Measurements from ENCODE around the gene MCM10. TPM values are rescaled to one million over a fixed set of nuclear protein-coding genes. Genes with fewer than 3 reads are reported as not detected.
"Not testable (repeated sequence)": the region's sequence is repeated elsewhere in the genome, so short reads cannot be mapped to it uniquely, and the experiment has no call there.

MCM10 gene
- total RNA-seq, 4 donors from 2014 or later, result 0.41 to 0.75 (median 0.62) TPM

DNA sequence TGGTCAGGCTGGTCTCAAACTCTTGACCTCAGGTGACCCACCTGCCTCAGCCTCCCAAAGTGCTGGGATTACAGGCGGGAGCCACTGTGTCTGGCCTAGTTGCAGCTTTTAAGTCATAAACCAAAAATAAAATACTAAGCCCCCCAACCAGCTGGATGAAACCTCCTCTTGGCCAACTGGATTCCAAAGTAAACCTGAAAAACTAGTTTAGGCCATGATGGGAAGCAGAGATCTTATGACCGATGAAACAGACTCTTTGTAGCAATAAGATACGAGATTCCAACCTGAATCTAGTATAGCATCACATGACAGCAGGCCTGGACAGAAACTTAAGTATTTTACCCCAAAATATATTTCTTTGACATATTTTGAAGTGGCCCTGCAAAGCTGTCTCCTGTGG lies 9.1 kb upstream of the MCM10 start:
- Histone ChIP-seq H3K27me3 (no peaks in the 10 kb centered on the region), H3K27ac (no peak overlapping the region), H3K4me3 (no peak overlapping the region), H3K36me3 (no peaks in the 10 kb centered on the region), H3K9me3 (peaks cover 0 to 6% of the 10 kb centered on the region in 2 donors), H3K4me1 (no peaks in the 10 kb centered on the region)
- 93 to 95% methylated on average over 2 to 3 of the region's 3 CpGs for WGBS, 2 donors (ENCODE audit: low coverage in 1 of 2)
- intact Hi-C loops (cut with DNase I; ENCODE audit: low total_unique reads), result no loop called here
- no peak for DNase-seq
- in situ Hi-C loops (cut with MboI; ENCODE audit: low pct_ligation_motif_present in 1 of 4, low pct_unique_long_range_greater_than_20kb in 1 of 4, low sequenced_read_pairs in 3 of 4), result no loop called here
- TF ChIP-seq, protein P1, sequence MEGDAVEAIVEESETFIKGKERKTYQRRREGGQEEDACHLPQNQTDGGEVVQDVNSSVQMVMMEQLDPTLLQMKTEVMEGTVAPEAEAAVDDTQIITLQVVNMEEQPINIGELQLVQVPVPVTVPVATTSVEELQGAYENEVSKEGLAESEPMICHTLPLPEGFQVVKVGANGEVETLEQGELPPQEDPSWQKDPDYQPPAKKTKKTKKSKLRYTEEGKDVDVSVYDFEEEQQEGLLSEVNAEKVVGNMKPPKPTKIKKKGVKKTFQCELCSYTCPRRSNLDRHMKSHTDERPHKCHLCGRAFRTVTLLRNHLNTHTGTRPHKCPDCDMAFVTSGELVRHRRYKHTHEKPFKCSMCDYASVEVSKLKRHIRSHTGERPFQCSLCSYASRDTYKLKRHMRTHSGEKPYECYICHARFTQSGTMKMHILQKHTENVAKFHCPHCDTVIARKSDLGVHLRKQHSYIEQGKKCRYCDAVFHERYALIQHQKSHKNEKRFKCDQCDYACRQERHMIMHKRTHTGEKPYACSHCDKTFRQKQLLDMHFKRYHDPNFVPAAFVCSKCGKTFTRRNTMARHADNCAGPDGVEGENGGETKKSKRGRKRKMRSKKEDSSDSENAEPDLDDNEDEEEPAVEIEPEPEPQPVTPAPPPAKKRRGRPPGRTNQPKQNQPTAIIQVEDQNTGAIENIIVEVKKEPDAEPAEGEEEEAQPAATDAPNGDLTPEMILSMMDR (IDR thresholded peaks at IDR 0.05), result no peak
- TF ChIP-seq POLR2AphosphoS5 (IDR thresholded peaks at IDR 0.05), result no peak
- TF ChIP-seq POLR2A (IDR thresholded peaks at IDR 0.05), result no peak
- TF ChIP-seq EP300 (IDR thresholded peaks at IDR 0.05; ENCODE audit: low read depth), result no peak

DNA sequence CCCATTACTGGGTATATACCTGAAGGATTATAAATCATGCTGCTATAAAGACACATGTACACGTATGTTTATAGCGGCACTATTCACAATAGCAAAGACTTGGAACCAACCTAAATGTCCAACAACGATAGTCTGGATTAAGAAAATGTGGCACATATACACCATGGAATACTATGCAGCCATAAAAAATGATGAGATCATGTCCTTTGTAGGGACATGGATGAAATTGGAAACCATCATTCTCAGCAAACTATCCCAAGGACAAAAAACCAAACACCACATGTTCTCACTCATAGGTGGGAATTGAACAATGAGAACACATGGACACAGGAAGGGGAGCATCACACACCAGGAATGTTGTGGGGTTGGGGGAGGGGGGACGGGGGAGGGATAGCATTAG lies 5.5 kb upstream of the MCM10 start:
- 87 to 100% methylated on average over 3 to 4 of the region's 4 CpGs for WGBS, 2 donors (ENCODE audit: low coverage in 1 of 2)

DNA sequence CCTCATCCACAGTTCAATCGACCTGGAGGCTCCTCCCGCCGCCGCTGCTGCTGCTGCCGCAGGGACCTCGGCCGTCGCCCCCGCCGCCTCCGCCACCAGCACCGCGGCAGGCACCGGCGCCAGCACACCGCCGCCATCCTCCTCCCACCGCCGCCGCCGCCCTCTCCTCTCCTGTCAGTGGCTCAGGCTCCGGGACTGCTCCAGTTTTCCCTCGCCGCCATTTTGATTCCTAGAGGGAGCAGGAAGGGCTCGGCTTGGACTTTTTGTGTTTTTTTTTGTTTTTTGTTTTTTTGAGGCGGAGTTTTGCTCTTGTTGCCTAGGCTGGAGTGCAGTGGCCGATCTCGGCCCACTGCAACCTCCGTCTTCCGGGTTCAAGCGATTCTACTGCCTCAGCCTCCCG lies 3.0 kb upstream of the MCM10 start:
- no peaks in the 10 kb centered on the region for H3K36me3 ChIP-seq
- no peak for TF ChIP-seq POLR2AphosphoS5 (IDR thresholded peaks at IDR 0.05)
- no peak for TF ChIP-seq EP300 (IDR thresholded peaks at IDR 0.05; ENCODE audit: low read depth)
- TF ChIP-seq POLR2A (IDR thresholded peaks at IDR 0.05), result no peak
- TF ChIP-seq, protein P1 (IDR thresholded peaks at IDR 0.05), result no peak
- H3K4me3 ChIP-seq, result peak overlapping the region in 3 of 4 donors; percentile 25 to 33 (median 30)
- peaks cover 0 to 17% (median 11%) of the 10 kb centered on the region in 4 donors for H3K4me1 ChIP-seq
- 65 to 71% methylated on average over 4 to 31 of the region's 32 CpGs for WGBS, 2 donors (ENCODE audit: low coverage in 1 of 2)
- no peak for DNase-seq
- in situ Hi-C loops (cut with MboI; ENCODE audit: low pct_ligation_motif_present in 1 of 4, low pct_unique_long_range_greater_than_20kb in 1 of 4, low sequenced_read_pairs in 3 of 4) (no loop called here), intact Hi-C loops (cut with DNase I; ENCODE audit: low total_unique reads) (no loop called here)
- peak overlapping the region in 3 of 4 donors; percentile 21 to 52 (median 40) for H3K27ac ChIP-seq
- no peaks in the 10 kb centered on the region for H3K27me3 ChIP-seq
- H3K9me3 ChIP-seq, result no peaks in the 10 kb centered on the region

More for the DNA sequence above, 5.5 kb upstream of the MCM10 start:
- H3K9me3 ChIP-seq; H3K27ac ChIP-seq; H3K4me3 ChIP-seq; intact Hi-C loops (cut with DNase I; ENCODE audit: low total_unique reads); DNase-seq; H3K27me3 ChIP-seq; H3K36me3 ChIP-seq; H3K4me1 ChIP-seq; in situ Hi-C loops (cut with MboI; ENCODE audit: low pct_ligation_motif_present in 1 of 4, low pct_unique_long_range_greater_than_20kb in 1 of 4, low sequenced_read_pairs in 3 of 4): not testable (repeated sequence)

DNA sequence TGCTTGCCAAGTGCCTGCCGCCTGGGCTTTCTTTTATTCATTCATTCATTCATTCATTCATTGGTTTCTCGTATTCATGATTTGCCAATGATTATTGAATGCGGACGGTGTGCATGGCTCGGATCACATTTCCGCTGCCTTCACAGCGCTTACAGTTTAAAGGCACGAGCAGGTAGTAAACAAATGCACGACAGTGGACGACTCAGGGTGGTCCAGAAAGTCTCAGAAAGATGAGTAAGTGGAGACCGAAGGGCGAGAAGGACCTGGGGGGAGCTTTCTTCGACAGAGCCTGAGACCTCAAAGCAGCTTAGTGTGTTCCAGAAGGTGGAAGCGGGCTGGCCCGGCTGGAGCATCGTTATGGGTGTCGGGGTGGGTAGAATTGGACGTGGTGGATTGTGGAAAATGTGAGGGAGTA lies 506 bp downstream of the MCM10 start:
- in situ Hi-C loops (cut with MboI; ENCODE audit: low pct_ligation_motif_present in 1 of 4, low pct_unique_long_range_greater_than_20kb in 1 of 4, low sequenced_read_pairs in 3 of 4), result loop anchor here in 1 of 4 donors (5.0 kb wide), 1 partner anchor 140 kb away; the partner anchor contains the start of gene PHYH

More for the DNA sequence above, 506 bp downstream of the MCM10 start:
- no peaks in the 10 kb centered on the region for H3K36me3 ChIP-seq
- H3K27ac ChIP-seq, result peak overlapping the region in 1 of 4 donors; percentile 2
- no peaks in the 10 kb centered on the region for H3K9me3 ChIP-seq
- peak overlapping the region in 3 of 4 donors; percentile 25 to 58 (median 53) for H3K4me3 ChIP-seq
- H3K27me3 ChIP-seq, result no peaks in the 10 kb centered on the region
- no peak for TF ChIP-seq EP300 (IDR thresholded peaks at IDR 0.05; ENCODE audit: low read depth)
- TF ChIP-seq POLR2AphosphoS5 (IDR thresholded peaks at IDR 0.05), result no peak
- no peak for TF ChIP-seq POLR2A (IDR thresholded peaks at IDR 0.05)
- TF ChIP-seq, protein P1 (IDR thresholded peaks at IDR 0.05), result no peak
- intact Hi-C loops (cut with DNase I; ENCODE audit: low total_unique reads), result loop anchor here (1.0 kb wide), 1 partner anchor 140 kb away; no protein-coding TSS in a partner anchor
- H3K4me1 ChIP-seq, result peaks cover 0 to 17% (median 11%) of the 10 kb centered on the region in 4 donors
- no peak for DNase-seq
- WGBS, 2 donors (ENCODE audit: low coverage in 1 of 2), result 4 to 6% methylated on average over 9 to 18 of the region's 18 CpGs
